ENCODE results near the gene LPA. TPM values are rescaled to one million over a fixed set of nuclear protein-coding genes. Genes with fewer than 3 reads are reported as not detected.

LPA gene
- total and polyA plus RNA-seq, 12 donors, result 0.10 to 5.7 (median 0.57) TPM; not detected in 5

GRCh38 chr6:160494576-160494975 is 169.5 kb downstream of the LPA start:
- Histone ChIP-seq H3K4me1 (replicated peaks in 1 of 2) (no peaks in the 10 kb centered on the region), H3K9me3 (replicated peaks in 1 of 3) (no peaks in the 10 kb centered on the region), H3K36me3 (replicated peaks in 1 of 2) (no peaks in the 10 kb centered on the region), H3K27me3 (no peaks in the 10 kb centered on the region), H3K4me3 (no peak overlapping the region), H3K27ac (no peak overlapping the region)
- intact Hi-C loops (cut with DNase I), result no loop called here
- TF ChIP-seq CTCF (IDR thresholded peaks at IDR 0.05) (no peak), POLR2A (IDR thresholded peaks at IDR 0.05) (no peak)
- 84 to 95% (median 88%) methylated on average over 3 of the region's 3 CpGs for WGBS, 4 donors
- no peak for DNase-seq

GRCh38 chr6:160489091-160489490 is 175.0 kb downstream of the LPA start:
- Histone ChIP-seq H3K36me3 (replicated peaks in 1 of 2) (no peaks in the 10 kb centered on the region), H3K9me3 (replicated peaks in 1 of 3) (no peaks in the 10 kb centered on the region), H3K27ac (no peak overlapping the region), H3K4me1 (replicated peaks in 1 of 2) (no peaks in the 10 kb centered on the region), H3K27me3 (no peaks in the 10 kb centered on the region), H3K4me3 (no peak overlapping the region)
- WGBS, 4 donors, result 83 to 93% (median 86%) methylated on average over 1 of the region's 1 CpG
- intact Hi-C loops (cut with DNase I), result no loop called here
- no peak for DNase-seq
- TF ChIP-seq POLR2A (IDR thresholded peaks at IDR 0.05) (no peak), CTCF (IDR thresholded peaks at IDR 0.05) (no peak)

GRCh38 chr6:160487116-160487515 is 177.0 kb downstream of the LPA start:
- DNase-seq, result no peak
- intact Hi-C loops (cut with DNase I), result no loop called here
- no peak overlapping the region for H3K27ac ChIP-seq
- H3K9me3 ChIP-seq (replicated peaks in 1 of 3), result no peaks in the 10 kb centered on the region
- no peaks in the 10 kb centered on the region for H3K36me3 ChIP-seq (replicated peaks in 1 of 2)
- WGBS, 4 donors, result 88 to 91% (median 89%) methylated on average over 11 of the region's 11 CpGs
- no peaks in the 10 kb centered on the region for H3K4me1 ChIP-seq (replicated peaks in 1 of 2)
- H3K4me3 ChIP-seq, result no peak overlapping the region
- H3K27me3 ChIP-seq, result no peaks in the 10 kb centered on the region
- TF ChIP-seq CTCF (IDR thresholded peaks at IDR 0.05) (no peak), POLR2A (IDR thresholded peaks at IDR 0.05) (no peak)

Other genes starting within 250 kb of the LPA start
- gene PLG, start 38.0 kb upstream of the LPA start, total RNA-seq, result 1 to 10 TPM in 1 of 9 donors, under 1 TPM in 2, not detected in 6; 0.72 to 1.1 (median 0.83) TPM
- gene PLG, start 38.0 kb upstream of the LPA start, polyA plus RNA-seq, result under 1 TPM in 1 of 3 donors, not detected in 2; 0.77 TPM

Measured in adrenal gland (tissue), 12 donors.